ENCODE data around the gene PKD1L1. TPM values are rescaled to one million over a fixed set of nuclear protein-coding genes. Genes with fewer than 3 reads are reported as not detected.

Gene PKD1L1
- total RNA-seq, 1 donor from 2014 or later: 4.8 TPM

- no peaks in the 10 kb centered on the region for H3K4me1 Mint-ChIP-seq (ENCODE audit: unreplicated experiment)
- no peak overlapping the region for H3K4me3 Mint-ChIP-seq (ENCODE audit: unreplicated experiment)
- TF ChIP-seq CTCF (IDR thresholded peaks at IDR 0.05; ENCODE audit: unreplicated experiment): no peak
- H3K36me3 Mint-ChIP-seq (ENCODE audit: low read depth, unreplicated experiment): no peaks in the 10 kb centered on the region
- H3K27me3 Mint-ChIP-seq (ENCODE audit: unreplicated experiment): peaks cover 2% of the 10 kb centered on the region
- no peak overlapping the region for H3K27ac Mint-ChIP-seq (ENCODE audit: unreplicated experiment)
- H3K9me3 Mint-ChIP-seq (ENCODE audit: unreplicated experiment): no peaks in the 10 kb centered on the region
- DNase-seq (ENCODE audit: low spot score): no peak
Observed at GRCh38 chr7:47751043-47751442, 197.2 kb downstream of the PKD1L1 start.

GRCh38 chr7:47748041-47748440 is 200.2 kb downstream of the PKD1L1 start:
- H3K4me1 Mint-ChIP-seq (ENCODE audit: unreplicated experiment): peaks cover 2% of the 10 kb centered on the region
- H3K36me3 Mint-ChIP-seq (ENCODE audit: low read depth, unreplicated experiment): no peaks in the 10 kb centered on the region
- H3K27me3 Mint-ChIP-seq (ENCODE audit: unreplicated experiment): peaks cover 3% of the 10 kb centered on the region
- H3K27ac Mint-ChIP-seq (ENCODE audit: unreplicated experiment): no peak overlapping the region
- no peak for DNase-seq (ENCODE audit: low spot score)
- TF ChIP-seq CTCF (IDR thresholded peaks at IDR 0.05; ENCODE audit: unreplicated experiment): no peak
- H3K9me3 Mint-ChIP-seq (ENCODE audit: unreplicated experiment): no peaks in the 10 kb centered on the region
- no peak overlapping the region for H3K4me3 Mint-ChIP-seq (ENCODE audit: unreplicated experiment)

GRCh38 chr7:47747160-47747559 is 201.1 kb downstream of the PKD1L1 start:
- TF ChIP-seq CTCF (IDR thresholded peaks at IDR 0.05; ENCODE audit: unreplicated experiment): no peak
- H3K27ac Mint-ChIP-seq (ENCODE audit: unreplicated experiment): no peak overlapping the region
- H3K4me3 Mint-ChIP-seq (ENCODE audit: unreplicated experiment): no peak overlapping the region
- no peaks in the 10 kb centered on the region for H3K36me3 Mint-ChIP-seq (ENCODE audit: low read depth, unreplicated experiment)
- no peak for DNase-seq (ENCODE audit: low spot score)
- peaks cover 3% of the 10 kb centered on the region for H3K27me3 Mint-ChIP-seq (ENCODE audit: unreplicated experiment)
- no peaks in the 10 kb centered on the region for H3K9me3 Mint-ChIP-seq (ENCODE audit: unreplicated experiment)
- H3K4me1 Mint-ChIP-seq (ENCODE audit: unreplicated experiment): peaks cover 2% of the 10 kb centered on the region

GRCh38 chr7:47746468-47746867 is 201.8 kb downstream of the PKD1L1 start:
- DNase-seq (ENCODE audit: low spot score): no peak
- H3K9me3 Mint-ChIP-seq (ENCODE audit: unreplicated experiment): no peaks in the 10 kb centered on the region
- no peak for TF ChIP-seq CTCF (IDR thresholded peaks at IDR 0.05; ENCODE audit: unreplicated experiment)
- H3K27me3 Mint-ChIP-seq (ENCODE audit: unreplicated experiment): peaks cover 3% of the 10 kb centered on the region
- peaks cover 2% of the 10 kb centered on the region for H3K4me1 Mint-ChIP-seq (ENCODE audit: unreplicated experiment)
- H3K27ac Mint-ChIP-seq (ENCODE audit: unreplicated experiment): no peak overlapping the region
- H3K36me3 Mint-ChIP-seq (ENCODE audit: low read depth, unreplicated experiment): no peaks in the 10 kb centered on the region
- no peak overlapping the region for H3K4me3 Mint-ChIP-seq (ENCODE audit: unreplicated experiment)

- no peak for DNase-seq (ENCODE audit: low spot score)
- no peak for TF ChIP-seq CTCF (IDR thresholded peaks at IDR 0.05; ENCODE audit: unreplicated experiment)
- no peak overlapping the region for H3K27ac Mint-ChIP-seq (ENCODE audit: unreplicated experiment)
- H3K36me3 Mint-ChIP-seq (ENCODE audit: low read depth, unreplicated experiment): no peaks in the 10 kb centered on the region
- no peaks in the 10 kb centered on the region for H3K9me3 Mint-ChIP-seq (ENCODE audit: unreplicated experiment)
- no peak overlapping the region for H3K4me3 Mint-ChIP-seq (ENCODE audit: unreplicated experiment)
- peaks cover 2% of the 10 kb centered on the region for H3K4me1 Mint-ChIP-seq (ENCODE audit: unreplicated experiment)
- H3K27me3 Mint-ChIP-seq (ENCODE audit: unreplicated experiment): peaks cover 3% of the 10 kb centered on the region
Observed at GRCh38 chr7:47744883-47745282, 203.4 kb downstream of the PKD1L1 start.
